ENCODE measurements around the gene C22orf15. TPM values are rescaled to one million over a fixed set of nuclear protein-coding genes. Genes with fewer than 3 reads are reported as not detected.
A peak's percentile ranks its signal among the peaks of the same experiment; 100 is the strongest.

C22orf15 gene
- total RNA-seq, 1 donor from 2014 or later: not detected

GRCh38 chr22:23752090-23752691 lies 10.6 kb upstream of the C22orf15 start:
- intact Hi-C loops (cut with micrococcal nuclease): no loop called here
- Histone ChIP-seq H3K4me3 (peak overlapping the region; percentile 83), H3K27me3 (ENCODE audit: low read depth) (no peaks in the 10 kb centered on the region), H3K36me3 (no peaks in the 10 kb centered on the region), H3K9me3 (replicated peaks) (no peaks in the 10 kb centered on the region), H3K27ac (replicated peaks) (no peak overlapping the region), H3K4me1 (peaks cover 21% of the 10 kb centered on the region)
- no peak for DNase-seq
- TF ChIP-seq CTCF (IDR thresholded peaks at IDR 0.05; ENCODE audit: borderline replicate concordance): no peak

- H3K4me1 ChIP-seq: peaks cover 21% of the 10 kb centered on the region
- DNase-seq: no peak
Observed at GRCh38 chr22:23752750-23753149, 10.0 kb upstream of the C22orf15 start.

GRCh38 chr22:23753385-23753784 lies 9.4 kb upstream of the C22orf15 start:
- Histone ChIP-seq H3K4me3 (no peak overlapping the region), H3K27me3 (ENCODE audit: low read depth) (no peaks in the 10 kb centered on the region), H3K4me1 (peaks cover 21% of the 10 kb centered on the region), H3K27ac (replicated peaks) (no peak overlapping the region), H3K9me3 (replicated peaks) (no peaks in the 10 kb centered on the region), H3K36me3 (no peaks in the 10 kb centered on the region)
- no peak for DNase-seq
- intact Hi-C loops (cut with micrococcal nuclease): no loop called here
- no peak for TF ChIP-seq CTCF (IDR thresholded peaks at IDR 0.05; ENCODE audit: borderline replicate concordance)

More at GRCh38 chr22:23752750-23753149, 10.0 kb upstream of the C22orf15 start:
- intact Hi-C loops (cut with micrococcal nuclease): no loop called here
- Histone ChIP-seq H3K36me3 (no peaks in the 10 kb centered on the region), H3K27ac (replicated peaks) (no peak overlapping the region), H3K4me3 (no peak overlapping the region), H3K27me3 (ENCODE audit: low read depth) (no peaks in the 10 kb centered on the region), H3K9me3 (replicated peaks) (no peaks in the 10 kb centered on the region)
- no peak for TF ChIP-seq CTCF (IDR thresholded peaks at IDR 0.05; ENCODE audit: borderline replicate concordance)

- intact Hi-C loops (cut with micrococcal nuclease): no loop called here
Observed at GRCh38 chr22:23754220-23754919, 8.4 kb upstream of the C22orf15 start, which contains the start of gene VPREB3. TSS of gene VPREB3 (minus strand) at chr22:23754425. CDS start at chr22:23754363, 62 bp downstream.

More at GRCh38 chr22:23754220-23754919, 8.4 kb upstream of the C22orf15 start, which contains the start of gene VPREB3:
- no peaks in the 10 kb centered on the region for H3K27me3 ChIP-seq (ENCODE audit: low read depth)
- no peak within 1 kb of the TSS for H3K27ac ChIP-seq (replicated peaks)
- no peak for TF ChIP-seq CTCF (IDR thresholded peaks at IDR 0.05; ENCODE audit: borderline replicate concordance)
- no peak for DNase-seq
- H3K36me3 ChIP-seq: no peaks in the 10 kb centered on the region
- H3K4me1 ChIP-seq: peaks cover 21% of the 10 kb centered on the region
- H3K9me3 ChIP-seq (replicated peaks): no peaks in the 10 kb centered on the region
- no peak within 1 kb of the TSS for H3K4me3 ChIP-seq

Measured in left ventricle myocardium inferior (tissue), 1 donor.